K562 (cell line): ENCODE results near the gene PCED1B. TPM values are rescaled to one million over a fixed set of nuclear protein-coding genes. Genes with fewer than 3 reads are reported as not detected.

Experiments
- ATAC-seq: fragments of 200-7000 bp; cut with Tn5 transposase; 3 replicates; pipeline ENCODE4 v1.9.1; 2020; ENCODE audit warnings: moderate library complexity
- BruUV-seq: library from RNA; stranded (reverse); fragments of 400-500 nt; replicated peaks from 2 replicates; lab custom pipeline; 2021; lab: Mats Ljungman, UMichigan
- CTCF ChIA-PET: fragments of 300-600 bp; formaldehyde crosslinking; extraction: SDS; loops from one replicate; lab custom pipeline; 2021; ENCODE audit warnings: low intra/inter-chr PET ratio; lab: Yijun Ruan, JAX
- POLR2A ChIA-PET: fragments of 300-600, 350-650 bp; sonication (Branson Sonifier 250); formaldehyde crosslinking; extraction: SDS; loops from one replicate; lab custom pipeline; 2021; ENCODE audit warnings: antibody characterized with exemption, inconsistent platforms; lab: Yijun Ruan, JAX
- DNase-seq, 4 experiments: peaks; one replicate each; pipeline versions ENCODE4 v3.0.0 to v3.0.0-alpha.2; 2011 to 2018; ENCODE audit warnings: low spot score in 3 of 4, mixed read lengths in 3 of 4; ENCODE audit errors: extremely low read depth in 1 of 4
- FAIRE-seq: peaks from 2 replicates; lab custom pipeline; 2011; peaks lifted over from hg19 to GRCh38; lab: Jason Lieb, UNC
- H2AFZ ChIP-seq: 2 replicates; pipeline ENCODE4 v1.6.0; 2011; ENCODE audit warnings: low read depth, low read length, control low read depth, inconsistent platforms
- H3K27ac ChIP-seq: fragments of 200-600 bp; 3 replicates; pipeline ENCODE4 v1.8.0; 2011; ENCODE audit warnings: low read depth, mild to moderate bottlenecking, control low read depth, inconsistent platforms, low read length, moderate library complexity, mixed read lengths; ENCODE audit errors: extremely low read depth
- H3K27me3 ChIP-seq, 2 experiments: fragments of 300-600 bp in 1 of 2; 2 replicates in 1 of 2; 3 replicates in 1 of 2; pipeline versions ENCODE4 v1.6.0 to v1.8.0; 2011; ENCODE audit warnings: inconsistent platforms in 2 of 2, low read length in 2 of 2, mild to moderate bottlenecking in 1 of 2, mixed read lengths in 1 of 2, moderate library complexity in 1 of 2; ENCODE audit not compliant: control insufficient read depth in 2 of 2, insufficient read depth in 2 of 2
- H3K36me3 ChIP-seq: fragments of 300-600 bp; 3 replicates; pipeline ENCODE4 v1.8.0; 2011; ENCODE audit warnings: mild to moderate bottlenecking, low read length, inconsistent platforms; ENCODE audit not compliant: control insufficient read depth, insufficient read depth
- H3K4me1 ChIP-seq, 2 experiments: fragments of 200-600 bp in 1 of 2; replicated peaks in 1 of 2; 2 replicates in 1 of 2; 3 replicates in 1 of 2; pipeline versions ENCODE4 v1.5.1 to v1.8.0; 2011; ENCODE audit warnings: inconsistent platforms in 2 of 2, low read length in 2 of 2, mild to moderate bottlenecking in 1 of 2, mixed read lengths in 1 of 2, moderate library complexity in 1 of 2; ENCODE audit not compliant: control insufficient read depth in 2 of 2, insufficient read depth in 2 of 2
- H3K4me2 ChIP-seq: 2 replicates; pipeline ENCODE4 v1.6.1; 2011; ENCODE audit warnings: low read length, control low read depth, inconsistent platforms, mixed read lengths; ENCODE audit not compliant: insufficient read depth
- H3K4me3 ChIP-seq: fragments of 200-600 bp; sonication (generic), shearing (Covaris generic); 2 replicates; pipeline ENCODE4 v1.5.1; 2016; ENCODE audit warnings: control low read depth, inconsistent platforms
- H3K79me2 ChIP-seq: fragments of 200-600 bp; 3 replicates; pipeline ENCODE4 v1.8.0; 2011; ENCODE audit warnings: low read length, inconsistent platforms; ENCODE audit not compliant: control insufficient read depth, insufficient read depth
- H3K9ac ChIP-seq, 2 experiments: 2 replicates each; pipeline versions ENCODE4 v1.6.0 to v1.6.1; 2011; ENCODE audit warnings: low read depth in 2 of 2, low read length in 2 of 2, control low read depth in 1 of 2, inconsistent platforms in 1 of 2, mild to moderate bottlenecking in 1 of 2, mixed read lengths in 1 of 2; ENCODE audit not compliant: insufficient read depth in 1 of 2
- H3K9me1 ChIP-seq: one replicate; pipeline ENCODE4 v1.6.0; 2011; ENCODE audit warnings: inconsistent platforms, mild to moderate bottlenecking, low read length, moderate library complexity; ENCODE audit not compliant: control insufficient read depth, insufficient read depth
- H3K9me3 ChIP-seq: replicated peaks from 2 replicates; pipeline ENCODE4 v1.5.1; 2011; ENCODE audit warnings: low read depth, low read length, inconsistent platforms; ENCODE audit not compliant: control insufficient read depth, insufficient read depth
- H4K20me1 ChIP-seq: replicated peaks from 2 replicates; pipeline ENCODE4 v1.6.1; 2011; ENCODE audit warnings: low read length, inconsistent platforms, mixed read lengths; ENCODE audit not compliant: control insufficient read depth, insufficient read depth
- L3MBTL2 ChIP-seq: fragments of 450-650 bp; IDR thresholded peaks from 2 replicates; pipeline ENCODE4 v1.6.1; 2016; ENCODE audit warnings: mild to moderate bottlenecking, moderate library complexity
- RBM17 ChIP-seq: fragments of 200-400 bp; formaldehyde crosslinking; IDR thresholded peaks from 2 replicates; pipeline ENCODE4 v1.6.1; 2017; ENCODE audit warnings: low read depth, mild to moderate bottlenecking, low read length, borderline replicate concordance
- SP2 ChIP-seq: IDR thresholded peaks from 2 replicates; pipeline ENCODE4 v1.6.1; 2011; ENCODE audit warnings: mild to moderate bottlenecking, low read depth, low read length, moderate library complexity; ENCODE audit not compliant: poor library complexity, severe bottlenecking; ENCODE audit errors: extremely low read depth
- TCF7L2 ChIP-seq: fragments of 150-350 bp; IDR thresholded peaks from 2 replicates; pipeline ENCODE4 v1.6.1; 2016; ENCODE audit warnings: low read depth, mild to moderate bottlenecking, low read length, moderate library complexity
- ZBTB33 ChIP-seq: sonication (generic); formaldehyde crosslinking; IDR thresholded peaks from 2 replicates; pipeline ENCODE4 v1.8.1; 2023; ENCODE audit warnings: mild to moderate bottlenecking, missing genetic modification reagents
- ZBTB9 ChIP-seq: fragments of 450-650 bp; formaldehyde crosslinking; IDR thresholded peaks from 2 replicates; pipeline ENCODE4 v1.4.0; 2020; ENCODE audit warnings: mild to moderate bottlenecking, moderate library complexity
- ZKSCAN3 ChIP-seq: fragments of 250-450 bp; sonication (Bioruptor Pico); IDR thresholded peaks from 2 replicates; pipeline ENCODE4 v1.4.0; 2020
- ZNF354B ChIP-seq: fragments of 250-450 bp; sonication (Bioruptor Pico); IDR thresholded peaks from 2 replicates; pipeline ENCODE4 v1.4.0; 2020
- ZNF398 ChIP-seq: fragments of 250-450 bp; sonication (Bioruptor Pico); IDR thresholded peaks from 2 replicates; pipeline ENCODE4 v1.8.0; 2021; ENCODE audit warnings: moderate library complexity, mild to moderate bottlenecking, inconsistent platforms
- ZNF41 ChIP-seq: fragments of 250-450 bp; sonication (Bioruptor Pico); conservative IDR thresholded peaks from 2 replicates; pipeline ENCODE4 v1.4.0; 2020; ENCODE audit warnings: mild to moderate bottlenecking
- ZNF507 ChIP-seq: conservative IDR thresholded peaks from 2 replicates; pipeline ENCODE4 v1.6.1; 2017; ENCODE audit warnings: missing genetic modification characterization, missing compliant biosample characterization
- ZNF584 ChIP-seq: fragments of 200-800 bp; sonication (Bioruptor generic); IDR thresholded peaks from 2 replicates; pipeline ENCODE4 v1.6.1; 2016; ENCODE audit warnings: low read depth, mild to moderate bottlenecking, missing genetic modification characterization, missing compliant biosample characterization
- WGBS: fragments of 100-300 bp; shearing (Covaris generic); methylation state at CpG from one replicate; pipeline ENCODE4 v1.1.6; 2016; ENCODE audit warnings: low coverage, mixed read lengths; ENCODE audit not compliant: insufficient coverage; ENCODE audit errors: missing lambda C conversion rate; 5-methylcytosine and 5-hydroxymethylcytosine counted together
- in situ Hi-C: fragments of 300-500 bp; cut with MboI; formaldehyde crosslinking; loops from 4 replicates; pipeline ENCODE4 v1.15.0; 2018; ENCODE audit warnings: inconsistent platforms, mixed read lengths
- intact Hi-C: fragments of 100-400 bp; cut with micrococcal nuclease; formaldehyde crosslinking; loops from 2 replicates; pipeline ENCODE4 v1.14.2; 2022
- polyA plus RNA-seq, 8 experiments: library from polyadenylated mRNA; depleted of rRNA in 4 of 8; stranded (reverse) in 5 of 8; unstranded in 3 of 8; fragments of >200 nt; fragmentation: Nextera tagmentation in 2 of 8; fragmentation: Illumina TruSeq in 1 of 8; extraction: Ambion mirVana in 2 of 8; extraction: Trizol in 1 of 8; gene quantifications; 2 replicates each; pipeline versions ENCODE4 v1.2.1 to v1.2.3, GENCODE V29; 2011 to 2014; ENCODE audit warnings: inconsistent platforms in 1 of 8, missing spikeins in 1 of 8
- total RNA-seq, 7 experiments: library from RNA; depleted of rRNA in 6 of 7; stranded (reverse); fragments of >200 nt in 6 of 7; fragmentation: Illumina TruSeq in 2 of 7; extraction: Trizol in 2 of 7; gene quantifications; 2 replicates each; pipeline versions ENCODE4 v1.2.1 to v1.2.3, GENCODE V29; 2011 to 2021; ENCODE audit warnings: low replicate concordance in 1 of 7

PCED1B gene
- total and polyA plus RNA-seq, 9 of the 15 experiments (the other 6 are each of a cell fraction or from before 2014, with no cell fraction given), result 1.2 to 9.3 (median 2.5) TPM

- TF ChIP-seq RBM17 (no peak), ZNF584 (no peak), ZNF398 (CRISPR knock-in tag) (no peak)
These were observed 170.4 kb downstream of the PCED1B start (continued) for GRCh38 chr12:47249719-47250357.

- ATAC-seq (no peak), DNase-seq (no peak), FAIRE-seq (no peak)
- H3K9ac ChIP-seq, result no peak overlapping the region
- ChIA-PET CTCF (no interaction called here), POLR2A (no interaction called here)
- H3K4me3 ChIP-seq, result no peak overlapping the region
- no peaks in the 10 kb centered on the region for H3K27me3 ChIP-seq
- BruUV-seq, result no TSS peak
- intact Hi-C loops (no loop called here), in situ Hi-C loops (no loop called here)
- peaks cover 9 to 13% of the 10 kb centered on the region in 2 experiments; a peak in 3 of 5 replicates for H3K4me1 ChIP-seq
- peaks cover 4% of the 10 kb centered on the region; the same call in 1 of the 2 replicates for H3K9me3 ChIP-seq
- H3K4me2 ChIP-seq, result no peak overlapping the region
- TF ChIP-seq ZBTB33 (CRISPR knock-in tag) (no peak), ZNF507 (peak; percentile 96), ZBTB9 (CRISPR knock-in tag) (no peak), ZNF354B (CRISPR knock-in tag) (peak; percentile 83), TCF7L2 (no peak), ZKSCAN3 (no peak), ZNF41 (CRISPR knock-in tag) (no peak), L3MBTL2 (no peak), SP2 (no peak)
- no peaks in the 10 kb centered on the region for H3K36me3 ChIP-seq
- H3K79me2 ChIP-seq, result peaks cover 8% of the 10 kb centered on the region; the same call in 1 of the 3 replicates
- H2AFZ ChIP-seq, result no peak overlapping the region
- H4K20me1 ChIP-seq, result no peaks in the 10 kb centered on the region
- H3K9me1 ChIP-seq, result no peaks in the 10 kb centered on the region
- 88% methylated on average over 3 of the region's 3 CpGs for WGBS
- no peak overlapping the region for H3K27ac ChIP-seq
These were observed 172.5 kb downstream of the PCED1B start for GRCh38 chr12:47251919-47252318.
